GM12878 (cell line): ENCODE results near the gene SLC35C1. TPM values are rescaled to one million over a fixed set of nuclear protein-coding genes. Genes with fewer than 3 reads are reported as not detected.

ENCODE experiments used
- ATAC-seq: fragments of 200-7000 bp; cut with Tn5 transposase; 3 replicates; pipeline ENCODE4 v1.9.1; 2020; ENCODE audit warnings: mild to moderate bottlenecking, moderate library complexity
- BruUV-seq: library from RNA; stranded (reverse); fragments of 400-500 nt; replicated peaks from 2 replicates; lab custom pipeline; 2021; lab: Mats Ljungman, UMichigan
- CTCF ChIA-PET: fragments of 300-600 bp; sonication (Branson Sonifier 250); formaldehyde crosslinking; extraction: SDS; loops from one replicate; lab custom pipeline; 2021; ENCODE audit warnings: inconsistent platforms; lab: Yijun Ruan, JAX
- POLR2A ChIA-PET: fragments of 350-600 bp; formaldehyde crosslinking; extraction: SDS; loops from one replicate; lab custom pipeline; 2021; ENCODE audit warnings: inconsistent platforms; lab: Charles Lee
- RAD21 ChIA-PET: fragments of 300-600 bp; sonication (Branson Sonifier 250); formaldehyde crosslinking; loops from one replicate; lab custom pipeline; 2023; ENCODE audit warnings: antibody characterized with exemption; ENCODE audit not compliant: unreplicated experiment; lab: Charles Lee
- SMC1A ChIA-PET: fragments of 300-600 bp; sonication (Branson Sonifier 250); formaldehyde crosslinking; loops from one replicate; lab custom pipeline; 2023; ENCODE audit not compliant: unreplicated experiment, uncharacterized antibody; lab: Charles Lee
- DNase-seq: peaks from one replicate; pipeline ENCODE4 v3.0.0-alpha.2; 2011; ENCODE audit warnings: low read depth, low spot score
- FAIRE-seq: peaks from 3 replicates; lab custom pipeline; 2011; peaks lifted over from hg19 to GRCh38; lab: Jason Lieb, UNC
- H2AFZ ChIP-seq: 2 replicates; pipeline ENCODE4 v1.6.0; 2011; ENCODE audit warnings: low read depth, low read length, control low read depth; ENCODE audit not compliant: control insufficient read depth
- H3K27ac ChIP-seq: 2 replicates; pipeline ENCODE4 v1.5.1; 2011; ENCODE audit warnings: control low read depth; ENCODE audit not compliant: control insufficient read depth, insufficient read depth
- H3K27me3 ChIP-seq, 2 experiments: replicated peaks in 1 of 2; 2 replicates each; pipeline versions ENCODE4 v1.6.0 to v1.6.1; 2011; ENCODE audit warnings: low read length in 1 of 2; ENCODE audit not compliant: control insufficient read depth in 2 of 2, insufficient read depth in 2 of 2
- H3K36me3 ChIP-seq, 2 experiments: 2 replicates each; pipeline ENCODE4 v1.5.1; 2011; ENCODE audit warnings: low read length in 1 of 2; ENCODE audit not compliant: control insufficient read depth in 2 of 2, insufficient read depth in 2 of 2
- H3K4me1 ChIP-seq: 2 replicates; pipeline ENCODE4 v1.6.1; 2011; ENCODE audit warnings: mild to moderate bottlenecking, low read length, moderate library complexity, mixed read lengths; ENCODE audit not compliant: control insufficient read depth, insufficient read depth
- H3K4me2 ChIP-seq: 2 replicates; pipeline ENCODE4 v1.6.0; 2011; ENCODE audit warnings: control low read depth; ENCODE audit not compliant: control insufficient read depth, insufficient read depth
- H3K4me3 ChIP-seq: fragments of 200-600 bp; sonication (generic); 2 replicates; pipeline ENCODE4 v1.5.1; 2016
- H3K79me2 ChIP-seq: 2 replicates; pipeline ENCODE4 v1.6.0; 2011; ENCODE audit warnings: low read length; ENCODE audit not compliant: control insufficient read depth, insufficient read depth
- H3K9ac ChIP-seq: 2 replicates; pipeline ENCODE4 v1.8.0; 2011; ENCODE audit warnings: low read length, control low read depth, mixed read lengths; ENCODE audit not compliant: control insufficient read depth, insufficient read depth
- H3K9me3 ChIP-seq: replicated peaks from 3 replicates; pipeline ENCODE4 v1.5.1; 2011; ENCODE audit warnings: mild to moderate bottlenecking, low read length; ENCODE audit not compliant: control insufficient read depth, insufficient read depth
- H4K20me1 ChIP-seq: 2 replicates; pipeline ENCODE4 v1.6.0; 2011; ENCODE audit not compliant: control insufficient read depth, insufficient read depth
- POU2F2 ChIP-seq: IDR thresholded peaks from 3 replicates; pipeline ENCODE4 v1.6.1; 2011; ENCODE audit warnings: low read depth, mild to moderate bottlenecking, low read length, borderline replicate concordance
- RFX5 ChIP-seq: IDR thresholded peaks from 2 replicates; pipeline ENCODE4 v1.6.1; 2011; ENCODE audit warnings: low read depth, low read length, improper control_type of control experiment
- STAT3 ChIP-seq: IDR thresholded peaks from 2 replicates; pipeline ENCODE4 v1.6.1; 2011; ENCODE audit warnings: low read depth, low read length, improper control_type of control experiment
- ZBED1 ChIP-seq: IDR thresholded peaks from 2 replicates; pipeline ENCODE4 v1.6.1; 2016; ENCODE audit warnings: borderline replicate concordance
- ZNF207 ChIP-seq: fragments of 450-650 bp; IDR thresholded peaks from 2 replicates; pipeline ENCODE4 v1.6.1; 2014; ENCODE audit warnings: antibody characterized with exemption, mild to moderate bottlenecking, borderline replicate concordance
- WGBS: methylation state at CpG from one replicate; pipeline ENCODE4 v1.1.6; 2016; ENCODE audit warnings: low lambda C conversion rate; ENCODE audit not compliant: insufficient replicate concordance, insufficient coverage; ENCODE audit errors: missing lambda C conversion rate; 5-methylcytosine and 5-hydroxymethylcytosine counted together
- in situ Hi-C: fragments of 300-500 bp; cut with MboI; formaldehyde crosslinking; loops from 9 replicates; pipeline ENCODE4 v1.14.3; 2018; ENCODE audit warnings: mixed read lengths
- intact Hi-C: fragments of 100-400 bp; cut with micrococcal nuclease; formaldehyde crosslinking; loops from one replicate; pipeline ENCODE4 v1.14.2; 2022; ENCODE audit not compliant: unreplicated experiment
- polyA plus RNA-seq, 11 experiments: library from polyadenylated mRNA; depleted of rRNA in 4 of 11; unstranded in 6 of 11; stranded (reverse) in 5 of 11; fragments of >200 nt; fragmentation: Nextera tagmentation in 4 of 11; fragmentation: Illumina TruSeq in 1 of 11; extraction: Ambion mirVana in 4 of 11; extraction: Trizol in 1 of 11; gene quantifications; 1 replicate in 1 of 11; 2 replicates in 10 of 11; pipeline versions ENCODE4 v1.2.1 to v1.2.3, GENCODE V29; 2011 to 2016; ENCODE audit warnings: inconsistent platforms in 2 of 11, missing spikeins in 2 of 11, low read depth in 1 of 11
- total RNA-seq, 4 experiments: library from RNA; depleted of rRNA in 3 of 4; stranded (reverse); fragments of >200 nt in 3 of 4; fragmentation: Illumina TruSeq in 1 of 4; extraction: Trizol in 1 of 4; gene quantifications; 2 replicates each; pipeline versions ENCODE4 v1.2.1 to v1.2.3, GENCODE V29; 2013 to 2021
- TF ChIP-seq, protein P1 (sequence below): fragments of 450-650 bp; IDR thresholded peaks from 2 replicates; pipeline ENCODE4 v1.6.1; 2017; ENCODE audit warnings: mild to moderate bottlenecking, low read depth, inconsistent platforms; ENCODE audit not compliant: poor library complexity, severe bottlenecking
- TF ChIP-seq, protein P2 (sequence below): IDR thresholded peaks from 2 replicates; pipeline ENCODE4 v1.6.1; 2011; ENCODE audit warnings: borderline replicate concordance, low read depth, mild to moderate bottlenecking, moderate library complexity, low read length; ENCODE audit not compliant: insufficient read depth, poor library complexity, severe bottlenecking

The SLC35C1 gene
- total and polyA plus RNA-seq, 10 of the 15 experiments (the other 5 are each of a cell fraction or from before 2014, with no cell fraction given), result 0.55 to 9.7 (median 4.3) TPM

DNA sequence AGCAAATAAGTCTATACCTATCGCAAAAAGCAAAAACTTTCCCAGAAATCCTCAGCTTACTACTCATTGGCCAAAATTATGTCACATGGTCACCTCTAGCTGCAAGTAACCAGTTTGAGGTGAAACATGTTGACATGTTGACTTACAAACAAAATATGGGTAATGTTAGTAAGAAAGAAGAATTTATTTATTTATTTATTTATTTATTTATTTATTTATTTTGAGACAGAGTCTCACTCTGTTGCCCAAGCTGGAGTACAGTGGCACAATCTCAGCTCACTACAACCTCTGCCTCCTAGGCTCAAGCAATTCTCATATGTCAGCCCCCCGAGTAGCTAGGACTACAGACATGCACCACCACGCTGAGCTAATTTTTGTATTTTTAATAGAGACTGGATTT, 5.4 kb upstream of the SLC35C1 start:
- no peak overlapping the region for H3K4me2 ChIP-seq
- TF ChIP-seq POU2F2, result no peak
- no peak for TF ChIP-seq RFX5
- TF ChIP-seq ZNF207, result no peak
- TF ChIP-seq, protein P1, sequence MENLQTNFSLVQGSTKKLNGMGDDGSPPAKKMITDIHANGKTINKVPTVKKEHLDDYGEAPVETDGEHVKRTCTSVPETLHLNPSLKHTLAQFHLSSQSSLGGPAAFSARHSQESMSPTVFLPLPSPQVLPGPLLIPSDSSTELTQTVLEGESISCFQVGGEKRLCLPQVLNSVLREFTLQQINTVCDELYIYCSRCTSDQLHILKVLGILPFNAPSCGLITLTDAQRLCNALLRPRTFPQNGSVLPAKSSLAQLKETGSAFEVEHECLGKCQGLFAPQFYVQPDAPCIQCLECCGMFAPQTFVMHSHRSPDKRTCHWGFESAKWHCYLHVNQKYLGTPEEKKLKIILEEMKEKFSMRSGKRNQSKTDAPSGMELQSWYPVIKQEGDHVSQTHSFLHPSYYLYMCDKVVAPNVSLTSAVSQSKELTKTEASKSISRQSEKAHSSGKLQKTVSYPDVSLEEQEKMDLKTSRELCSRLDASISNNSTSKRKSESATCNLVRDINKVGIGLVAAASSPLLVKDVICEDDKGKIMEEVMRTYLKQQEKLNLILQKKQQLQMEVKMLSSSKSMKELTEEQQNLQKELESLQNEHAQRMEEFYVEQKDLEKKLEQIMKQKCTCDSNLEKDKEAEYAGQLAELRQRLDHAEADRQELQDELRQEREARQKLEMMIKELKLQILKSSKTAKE, result no peak
- no peak for TF ChIP-seq ZBED1
- TF ChIP-seq, protein P2, sequence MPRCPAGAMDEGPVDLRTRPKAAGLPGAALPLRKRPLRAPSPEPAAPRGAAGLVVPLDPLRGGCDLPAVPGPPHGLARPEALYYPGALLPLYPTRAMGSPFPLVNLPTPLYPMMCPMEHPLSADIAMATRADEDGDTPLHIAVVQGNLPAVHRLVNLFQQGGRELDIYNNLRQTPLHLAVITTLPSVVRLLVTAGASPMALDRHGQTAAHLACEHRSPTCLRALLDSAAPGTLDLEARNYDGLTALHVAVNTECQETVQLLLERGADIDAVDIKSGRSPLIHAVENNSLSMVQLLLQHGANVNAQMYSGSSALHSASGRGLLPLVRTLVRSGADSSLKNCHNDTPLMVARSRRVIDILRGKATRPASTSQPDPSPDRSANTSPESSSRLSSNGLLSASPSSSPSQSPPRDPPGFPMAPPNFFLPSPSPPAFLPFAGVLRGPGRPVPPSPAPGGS, result no peak
- no peak for TF ChIP-seq STAT3
- TF ChIP-seq, all 136 proteins: peak for 0
- no peak overlapping the region for H3K9ac ChIP-seq
- 28% methylated on average over 3 of the region's 3 CpGs for WGBS
- CTCF ChIA-PET, result interaction anchor here (0.6 to 1.1 kb wide), 3 partner anchors 27 to 439 kb away, joined by 3 to 6 read pairs (median 3); no protein-coding TSS in a partner anchor
- no peaks in the 10 kb centered on the region for H3K27me3 ChIP-seq
- no peak overlapping the region for H3K27ac ChIP-seq
- FAIRE-seq, result no peak
- DNase-seq, result no peak
- H3K4me1 ChIP-seq, result no peaks in the 10 kb centered on the region
- in situ Hi-C loops, result no loop called here
- SMC1A ChIA-PET, result interaction anchor here (1.4 kb wide), 1 partner anchor 28 kb away, joined by 7 read pairs; no protein-coding TSS in a partner anchor
- POLR2A ChIA-PET, result interaction anchor here (0.6 to 1.1 kb wide), 2 partner anchors 46 to 429 kb away, joined by 3 to 4 read pairs; no protein-coding TSS in a partner anchor
- no peak overlapping the region for H2AFZ ChIP-seq
- no peak overlapping the region for H3K4me3 ChIP-seq
- RAD21 ChIA-PET, result no interaction called here
- no peaks in the 10 kb centered on the region for H3K36me3 ChIP-seq
- H4K20me1 ChIP-seq, result no peaks in the 10 kb centered on the region
- no peak for ATAC-seq
- no TSS peak for BruUV-seq
- no peaks in the 10 kb centered on the region; the same call in 2 of the 3 replicates for H3K9me3 ChIP-seq
- no peaks in the 10 kb centered on the region for H3K79me2 ChIP-seq
- intact Hi-C loops, result no loop called here
